Gastrocnemius medialis (tissue), 4 donors: Measurements from ENCODE around the gene GRHPR.

Source experiments
- CTCF ChIP-seq, 5 experiments: fragments of 450-650 bp in 3 of 5; fragments of 200-600 bp in 2 of 5; sonication (generic) in 2 of 5; IDR thresholded peaks in 4 of 5; conservative IDR thresholded peaks in 1 of 5; 1 replicate in 4 of 5; 2 replicates in 1 of 5; pipeline ENCODE4 v1.5.1; 2016 to 2019; ENCODE audit warnings: antibody characterized with exemption in 5 of 5, mild to moderate bottlenecking in 3 of 5, moderate library complexity in 3 of 5
- POLR2A ChIP-seq, 2 donors: fragments of 450-650 bp; IDR thresholded peaks; one replicate each; pipeline ENCODE4 v1.6.1; 2017; ENCODE audit warnings: antibody characterized with exemption in 2 of 2, mild to moderate bottlenecking in 2 of 2, moderate library complexity in 2 of 2

GRCh38 chr9:37455884-37456647, 33.6 kb downstream of the GRHPR start:
- TF ChIP-seq CTCF (IDR thresholded peaks at IDR 0.05 in 4 of 5, conservative IDR thresholded peaks at IDR 0.05 in 1 of 5) (no peak), POLR2A (IDR thresholded peaks at IDR 0.05) (no peak)
